Measurements from ENCODE around the gene KLHL35.
"Not testable (repeated sequence)": the region's sequence is repeated elsewhere in the genome, so short reads cannot be mapped to it uniquely, and the experiment has no call there.

Gene KLHL35

DNA sequence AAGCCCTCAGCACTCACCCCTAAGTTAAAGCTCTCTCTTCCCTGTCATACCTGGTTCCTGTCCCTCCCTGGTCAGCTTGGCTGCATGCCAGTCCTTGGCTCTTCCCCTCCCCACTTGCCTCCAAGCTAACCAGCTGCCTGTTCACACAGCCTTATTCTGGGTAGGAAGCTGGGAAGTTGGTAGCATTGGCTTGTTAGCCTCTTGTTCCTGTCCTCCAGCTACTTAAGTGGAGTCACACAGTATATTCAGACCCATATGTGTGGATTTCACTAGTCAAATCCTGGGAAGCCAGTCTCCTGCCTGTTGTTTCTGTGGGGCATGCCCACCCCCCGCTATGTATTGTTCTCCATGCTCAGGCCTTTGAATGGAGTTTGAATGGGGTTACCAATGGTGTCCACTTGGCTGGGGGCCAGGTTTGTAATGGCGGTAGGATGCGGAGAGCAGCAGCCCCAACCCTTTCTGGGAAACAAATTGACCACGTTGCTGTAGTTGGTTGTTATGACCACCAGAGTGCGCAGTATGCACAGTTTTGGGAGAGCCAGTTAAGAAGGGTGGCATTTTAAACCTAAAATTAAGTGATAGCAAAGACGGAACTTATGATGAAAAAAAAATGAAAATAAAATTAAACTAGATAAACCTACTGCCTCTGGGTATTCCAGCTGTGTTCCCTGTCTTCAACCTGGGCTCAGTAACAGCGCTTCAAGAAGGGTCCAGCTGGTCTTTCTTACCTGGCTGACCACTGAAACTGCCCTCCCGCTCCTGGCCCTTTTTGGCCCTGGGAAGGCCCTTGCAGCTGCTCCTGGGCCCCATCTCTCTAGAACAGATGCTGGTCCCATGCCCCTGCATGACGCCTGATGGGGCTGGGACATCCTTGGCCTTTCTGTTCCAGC lies 44.4 kb downstream of the KLHL35 start:
- DNase-seq (ENCODE audit: low spot score) = peak; percentile 87

GRCh38 chr11:75387736-75388294 lies 45.2 kb downstream of the KLHL35 start:
- DNase-seq (ENCODE audit: low spot score) = no peak

- DNase-seq (ENCODE audit: low spot score) = no peak
Observed at GRCh38 chr11:75386942-75387630, 45.9 kb downstream of the KLHL35 start.

DNA sequence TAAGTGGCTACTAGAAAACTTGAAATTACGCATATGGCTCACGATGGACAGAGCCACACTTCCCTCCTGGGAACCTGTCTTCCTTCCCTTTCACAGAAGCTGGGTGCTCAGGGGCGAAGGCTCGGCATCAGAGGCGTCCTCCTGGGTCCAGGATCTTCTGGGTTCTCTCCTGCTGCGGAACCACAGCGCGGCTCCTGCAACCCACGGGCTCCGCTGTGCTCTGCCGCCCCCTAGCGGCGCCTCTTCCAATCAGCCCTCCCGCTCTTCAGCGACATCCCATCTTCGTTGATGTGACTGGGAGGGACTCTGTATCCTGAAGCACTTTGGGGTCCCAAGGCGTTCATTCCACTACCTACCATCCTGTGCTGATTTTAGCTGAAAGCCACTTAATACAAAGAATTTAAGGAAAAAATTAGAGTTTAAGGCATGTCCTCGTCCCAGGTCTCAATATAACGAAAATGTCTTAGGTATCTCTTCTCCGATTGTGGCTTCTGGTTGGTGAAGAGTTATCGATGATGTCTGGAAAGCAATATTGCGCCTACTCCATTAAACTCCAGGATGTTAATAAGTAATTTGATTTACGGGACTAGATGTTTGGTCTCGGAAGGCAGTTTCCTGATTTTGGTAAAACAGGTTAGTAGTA lies 48.4 kb downstream of the KLHL35 start:
- peak; percentile 87 for DNase-seq (ENCODE audit: low spot score)

DNA sequence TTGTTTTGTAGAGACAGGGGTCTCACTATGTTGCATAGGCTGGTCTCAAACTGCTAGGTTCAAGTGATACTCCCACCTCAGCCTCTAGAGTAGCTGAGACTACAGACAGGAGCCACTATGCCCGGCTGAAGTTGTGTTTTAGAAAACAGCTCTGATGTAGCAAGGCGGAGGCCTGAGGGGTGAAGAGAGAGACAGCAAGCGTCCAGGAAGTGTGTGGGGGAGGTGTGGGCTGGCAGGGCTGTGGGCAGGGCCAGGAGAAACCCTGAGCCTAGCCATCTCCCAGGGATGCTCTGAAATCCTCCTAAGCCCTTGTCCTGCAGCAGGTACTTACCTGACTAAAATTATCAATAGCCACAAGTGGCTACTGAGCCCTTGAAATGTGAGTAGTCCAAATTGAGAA lies 49.8 kb downstream of the KLHL35 start:
- DNase-seq (ENCODE audit: low spot score) = no peak

- DNase-seq (ENCODE audit: low spot score) = peak; percentile 54
Observed at GRCh38 chr11:75380716-75381420, 52.1 kb downstream of the KLHL35 start.

- no peak for DNase-seq (ENCODE audit: low spot score)
Observed at GRCh38 chr11:75380245-75380644, 52.8 kb downstream of the KLHL35 start.

GRCh38 chr11:75378776-75379175 lies 54.2 kb downstream of the KLHL35 start:
- DNase-seq (ENCODE audit: low spot score) = not testable (repeated sequence)

DNA sequence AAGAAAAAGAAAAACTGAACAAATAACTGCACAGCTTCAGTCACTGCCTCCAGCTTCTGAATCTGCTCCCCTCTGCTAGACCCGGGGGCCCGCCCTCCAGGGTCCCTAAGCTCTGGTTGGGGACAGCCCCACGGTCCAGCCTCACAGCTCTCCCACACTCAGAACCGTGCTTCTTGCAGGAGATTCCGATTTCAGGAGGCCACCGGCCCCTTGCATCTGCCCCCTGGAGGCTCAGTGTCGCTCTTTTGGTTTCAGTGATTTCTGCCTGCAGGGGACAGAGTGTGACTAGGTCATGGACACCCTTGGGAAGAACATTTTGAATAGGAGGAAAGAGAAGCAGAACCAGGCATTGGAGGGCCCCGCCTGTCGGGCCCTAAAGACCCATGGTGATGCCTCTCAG lies 56.8 kb downstream of the KLHL35 start:
- DNase-seq (ENCODE audit: low spot score) = no peak

GRCh38 chr11:75375626-75376025 lies 57.4 kb downstream of the KLHL35 start:
- no peak for DNase-seq (ENCODE audit: low spot score)

- no peak for DNase-seq (ENCODE audit: low spot score)
Observed at GRCh38 chr11:75374646-75375045, 58.4 kb downstream of the KLHL35 start.

DNA sequence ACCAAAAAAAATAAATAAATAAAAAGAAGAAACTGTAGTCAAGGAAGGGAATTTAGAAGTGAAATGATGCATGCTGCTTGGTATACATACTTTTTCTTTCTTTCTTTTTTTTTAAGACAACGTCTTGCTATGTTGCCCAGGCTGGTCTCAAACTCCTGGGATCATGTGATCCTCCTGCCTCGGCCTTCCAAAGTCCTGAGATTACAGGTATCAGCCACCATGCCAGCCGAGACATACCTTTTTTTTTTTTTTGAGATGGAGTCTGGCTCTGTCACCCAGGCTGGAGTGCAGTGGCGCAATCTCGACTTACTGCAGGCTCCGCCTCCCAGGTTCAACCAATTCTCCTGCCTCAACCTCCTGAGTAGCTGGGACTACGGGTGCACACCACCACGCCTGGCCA lies 59.8 kb downstream of the KLHL35 start:
- DNase-seq (ENCODE audit: low spot score) = no peak

All from Ammon's horn (tissue), 1 donor.